Measurements from ENCODE around the gene SEZ6L.

GRCh38 chr22:26359156-26359555 is 189.9 kb downstream of the SEZ6L start:
- TF ChIP-seq YY1 (IDR thresholded peaks at IDR 0.05; ENCODE audit: insufficient read depth, insufficient read length) = no peak
- no peak for TF ChIP-seq ZNF274 (IDR thresholded peaks at IDR 0.05; ENCODE audit: low read depth, low read length)
